GM19467 (cell line): ENCODE data around the gene IL16.
"Not testable (repeated sequence)": the region's sequence is repeated elsewhere in the genome, so short reads cannot be mapped to it uniquely, and the experiment has no call there.

Source experiments
- ATAC-seq: cut with Tn5 transposase; IDR thresholded peaks from one replicate; pipeline ENCODE4 v1.9.1; 2021; ENCODE audit warnings: mild to moderate bottlenecking, moderate library complexity; ENCODE audit not compliant: unreplicated experiment

Gene IL16

DNA sequence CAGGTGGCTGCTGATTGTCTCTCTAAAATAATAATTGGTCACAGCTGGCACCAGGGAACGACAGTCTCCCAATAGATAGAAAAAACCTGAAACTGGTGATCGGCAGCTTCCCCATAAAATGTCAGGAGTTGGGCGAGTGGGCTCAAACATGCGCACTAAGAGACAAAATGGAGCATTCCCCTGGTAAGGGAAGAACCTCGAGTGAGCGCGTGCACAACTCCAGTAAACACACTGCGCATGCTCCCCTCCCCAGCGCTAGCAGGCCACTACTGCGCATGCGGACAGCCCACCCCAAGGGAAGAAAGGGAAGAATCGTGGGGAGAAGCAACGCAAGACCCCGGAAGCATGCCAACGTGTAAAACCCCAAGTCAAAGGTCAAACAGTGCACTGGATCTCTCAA is 134.9 kb downstream of the IL16 start:
- ATAC-seq, result no peak

DNA sequence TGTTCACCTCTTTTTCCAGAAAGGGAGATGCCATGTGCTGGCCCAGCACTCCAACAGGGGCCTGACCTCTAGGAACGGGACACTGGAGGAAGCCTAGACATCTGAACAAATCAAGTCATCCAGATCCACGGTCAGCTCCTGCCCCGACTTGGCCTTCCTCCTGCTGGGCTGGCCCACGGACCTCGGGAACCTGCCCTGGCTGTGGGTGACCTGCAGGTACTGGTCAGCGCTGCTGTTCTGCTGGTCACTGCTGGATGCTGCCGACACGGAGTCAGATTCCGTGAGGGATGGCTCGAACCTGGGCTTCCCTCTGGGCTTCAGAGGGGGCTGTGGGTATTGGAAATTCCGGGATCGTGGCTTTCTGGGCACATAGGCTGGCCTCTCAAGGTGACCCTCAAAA is 135.6 kb downstream of the IL16 start:
- ATAC-seq, result no peak

DNA sequence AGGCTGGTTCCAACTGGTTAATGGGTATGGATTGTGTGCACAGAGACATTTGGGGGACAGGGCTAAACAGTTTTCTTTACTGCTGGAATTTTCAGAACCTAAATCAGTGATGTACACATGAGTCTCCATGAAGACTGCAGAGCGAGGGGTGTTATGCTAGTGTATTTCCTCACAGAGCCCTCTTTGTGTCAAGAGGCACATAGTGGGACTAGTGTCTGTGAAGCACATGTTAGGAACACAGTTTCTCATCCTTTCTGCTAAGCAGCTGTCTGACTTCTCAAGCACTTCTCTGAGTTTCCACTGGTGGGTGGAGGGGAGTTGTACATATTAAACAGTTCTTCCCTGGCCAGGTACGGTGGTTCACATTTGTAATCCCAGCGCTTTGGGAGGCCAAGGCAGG is 136.7 kb downstream of the IL16 start:
- ATAC-seq, result no peak

GRCh38 chr15:81334768-81335435 is 138.2 kb downstream of the IL16 start:
- ATAC-seq, result no peak

DNA sequence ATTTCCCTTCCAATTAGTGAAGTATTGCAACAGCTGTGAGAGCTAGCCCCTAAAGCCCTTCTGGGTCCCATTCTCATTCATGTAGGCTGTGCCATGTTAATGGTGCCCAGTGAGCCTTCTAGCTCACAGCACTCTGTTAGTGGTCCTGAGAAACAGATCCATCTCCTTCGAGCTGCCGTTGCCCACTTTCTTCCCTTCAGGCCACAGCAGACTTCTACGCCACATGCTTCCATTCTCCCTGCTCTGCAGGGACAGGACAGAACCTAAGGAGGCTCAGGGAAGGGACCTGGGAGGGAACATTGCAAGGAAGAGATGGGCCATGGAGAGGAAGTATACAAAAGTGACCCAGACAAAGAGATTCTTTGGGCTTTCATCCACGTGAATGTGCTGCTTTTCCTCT is 139.0 kb downstream of the IL16 start:
- no peak for ATAC-seq

DNA sequence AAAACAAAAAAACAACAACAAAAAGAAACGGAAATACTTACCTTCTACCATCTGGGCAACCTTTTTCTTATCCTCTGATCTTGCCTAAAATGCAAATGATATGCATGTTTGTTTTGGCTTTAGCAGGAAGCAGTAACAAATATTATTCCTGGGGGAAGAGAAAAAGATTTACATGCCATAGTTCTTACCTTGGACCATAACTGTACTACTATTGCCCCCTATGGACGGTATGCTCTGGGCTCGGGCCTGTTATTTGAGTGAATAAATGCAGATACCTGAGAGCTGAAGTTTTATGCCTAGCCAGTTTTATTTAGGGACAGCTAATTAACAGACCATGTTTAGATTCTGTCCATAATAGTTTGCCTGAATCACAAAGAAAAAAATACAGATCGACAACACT is 139.9 kb downstream of the IL16 start:
- ATAC-seq, result no peak

- ATAC-seq, result no peak
These were observed 140.6 kb downstream of the IL16 start for GRCh38 chr15:81337241-81337640.

DNA sequence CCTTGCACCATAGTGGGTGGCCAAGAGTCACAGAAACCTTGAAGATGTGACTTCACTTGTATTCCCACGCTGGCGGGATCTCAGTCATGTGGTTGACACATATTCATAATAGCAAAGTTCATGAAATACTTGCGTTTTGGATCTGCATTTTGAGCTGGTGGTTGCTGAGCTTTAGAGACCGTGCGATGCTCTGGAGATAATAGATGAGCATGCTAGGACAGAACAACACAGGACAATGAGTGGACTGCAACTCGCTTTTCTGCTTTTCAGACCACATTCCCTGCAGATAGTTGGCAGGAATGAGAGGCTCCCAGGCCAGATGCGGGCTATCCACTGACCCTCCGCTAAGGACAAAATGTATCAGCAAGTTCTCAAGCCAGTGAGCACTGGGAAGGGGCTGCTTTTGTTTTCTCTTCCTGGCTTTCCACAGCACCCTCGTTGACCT is 141.1 kb downstream of the IL16 start:
- no peak for ATAC-seq

- ATAC-seq, result no peak
These were observed 141.7 kb downstream of the IL16 start for GRCh38 chr15:81338170-81339007.

DNA sequence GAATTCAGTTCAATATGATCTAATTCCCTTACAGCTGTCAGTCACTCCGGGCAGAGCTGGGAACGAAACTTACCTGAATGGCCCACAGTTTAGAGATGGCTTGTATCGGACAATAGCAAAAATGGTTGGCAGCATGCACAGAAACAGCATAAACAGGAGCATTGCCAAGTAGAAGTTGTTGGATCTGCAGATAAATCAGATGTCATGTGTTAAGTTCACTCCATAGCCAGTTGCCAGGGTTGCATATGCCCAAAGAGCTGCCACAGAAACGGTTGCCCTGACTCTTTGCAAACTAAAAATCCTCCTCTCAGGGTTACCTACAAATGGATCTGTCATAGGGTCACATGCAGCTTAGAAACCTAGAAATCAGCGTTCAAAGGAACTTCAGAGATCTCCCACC is 142.6 kb downstream of the IL16 start:
- no peak for ATAC-seq

DNA sequence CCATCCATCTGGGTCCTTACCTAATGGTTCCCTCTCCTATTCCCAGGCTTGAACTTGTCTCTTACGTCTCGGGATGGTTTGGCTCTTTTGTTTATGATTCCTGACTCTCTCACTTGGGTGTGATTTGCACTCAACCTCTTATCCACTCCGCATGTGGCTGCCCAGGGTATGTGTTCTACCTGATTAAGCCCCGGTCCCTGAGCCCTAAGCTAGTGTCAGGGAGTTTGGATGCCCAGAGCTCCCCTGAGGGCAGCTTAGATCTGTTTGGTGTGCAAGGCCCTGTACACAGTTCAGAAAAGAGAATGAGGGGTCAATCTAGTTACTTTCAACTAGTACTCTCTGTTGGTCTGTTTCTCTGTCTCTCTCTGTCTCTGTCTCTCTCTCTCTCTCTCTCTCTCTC is 143.2 kb downstream of the IL16 start:
- no peak for ATAC-seq

DNA sequence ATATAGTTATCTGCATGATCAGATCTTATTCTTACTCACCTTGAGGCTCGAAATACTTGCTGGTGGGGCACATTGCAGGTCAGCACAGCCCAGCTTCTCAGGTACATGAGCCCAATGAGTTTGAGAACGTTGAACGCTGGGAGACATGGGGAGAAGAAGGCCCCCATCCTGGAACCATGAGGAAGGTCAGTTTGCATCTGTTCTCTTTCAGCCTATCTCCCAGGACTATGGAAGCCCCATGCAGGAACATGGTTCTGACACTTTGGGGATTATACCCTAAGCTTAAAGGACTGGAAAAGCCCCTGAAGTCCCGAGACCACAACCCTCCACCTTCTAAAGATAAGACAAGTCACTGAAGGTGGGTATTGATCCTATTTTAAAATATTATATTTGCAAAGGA is 144.7 kb downstream of the IL16 start:
- ATAC-seq, result no peak

- no peak for ATAC-seq
These were observed 146.7 kb downstream of the IL16 start for GRCh38 chr15:81343371-81343770.

DNA sequence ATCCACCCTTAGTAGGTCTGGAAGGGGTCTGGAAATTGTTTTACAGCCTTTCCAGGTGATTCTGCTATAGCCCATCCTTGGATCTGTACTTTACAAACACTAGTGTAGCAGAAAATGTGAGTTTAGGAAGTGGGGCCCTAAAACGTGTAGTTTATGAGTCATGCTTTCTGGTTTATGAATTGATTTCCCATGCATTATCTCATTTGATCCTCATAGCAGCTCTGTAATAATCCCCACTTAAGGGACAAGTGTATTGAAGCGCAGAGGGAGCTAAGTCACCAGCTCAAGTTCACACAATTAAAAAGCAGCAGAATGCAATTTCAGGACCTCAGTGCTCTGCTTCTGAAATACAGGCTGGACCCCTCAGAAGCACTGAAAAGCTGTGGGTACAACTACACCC is 149.9 kb downstream of the IL16 start:
- ATAC-seq, result no peak

DNA sequence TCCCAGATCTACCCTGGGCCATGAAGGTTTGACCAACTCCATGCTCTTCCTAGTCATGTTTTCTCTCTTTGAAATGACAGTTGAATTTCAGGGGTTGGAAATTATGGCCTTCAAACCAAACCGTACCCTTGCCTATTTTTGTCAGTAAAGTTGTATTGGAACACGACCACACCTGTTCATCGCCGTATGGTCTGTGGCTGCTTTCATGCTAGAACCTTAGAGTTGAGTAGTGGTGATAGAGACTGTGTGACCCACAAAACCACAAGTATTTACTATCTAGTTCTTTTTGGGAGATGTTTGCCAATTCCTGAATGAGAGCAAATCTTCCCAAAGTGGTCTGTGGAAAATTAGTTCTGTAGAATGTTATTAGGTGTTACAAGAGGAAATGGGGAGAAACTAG is 151.2 kb downstream of the IL16 start:
- ATAC-seq, result no peak

DNA sequence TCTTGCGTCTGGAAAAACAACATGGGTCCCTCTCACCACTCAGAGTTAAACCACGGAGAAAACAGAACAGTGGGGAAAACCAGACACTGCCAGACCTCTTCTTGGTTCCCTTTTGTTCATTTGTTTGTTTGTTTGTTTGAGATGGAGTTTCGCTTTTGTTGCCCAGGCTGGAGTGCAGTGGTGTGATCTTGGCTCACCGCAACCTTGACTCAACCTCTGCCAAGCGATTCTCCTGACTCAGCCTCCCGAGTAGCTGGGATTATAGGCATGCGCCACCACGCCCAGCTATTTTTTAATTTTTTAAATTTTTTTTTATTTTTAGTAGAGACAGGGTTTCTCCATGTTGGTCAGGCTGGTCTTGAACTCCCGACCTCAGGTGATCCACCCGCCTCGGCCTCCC is 152.0 kb downstream of the IL16 start:
- not testable (repeated sequence) for ATAC-seq

- ATAC-seq, result no peak
These were observed 152.6 kb downstream of the IL16 start for GRCh38 chr15:81349271-81349670.

DNA sequence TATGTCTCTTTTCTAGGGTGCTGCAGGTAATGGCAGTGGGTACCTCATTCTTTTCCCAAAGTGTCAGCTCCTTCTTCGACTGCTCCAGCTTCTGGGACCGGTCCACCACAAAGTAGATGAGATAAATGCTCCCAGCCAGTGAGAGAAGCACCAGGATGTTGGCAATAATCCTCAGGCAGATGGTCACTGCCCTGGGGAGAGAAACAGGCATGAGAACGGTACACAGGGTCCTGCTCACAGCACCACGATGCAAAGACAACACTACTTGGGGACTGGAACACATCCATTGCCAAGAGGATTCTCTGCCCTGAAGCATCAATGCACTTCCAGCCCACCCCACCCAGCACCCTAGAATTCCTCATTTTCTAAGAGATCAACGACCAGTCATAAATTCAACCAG is 155.0 kb downstream of the IL16 start:
- ATAC-seq, result no peak

DNA sequence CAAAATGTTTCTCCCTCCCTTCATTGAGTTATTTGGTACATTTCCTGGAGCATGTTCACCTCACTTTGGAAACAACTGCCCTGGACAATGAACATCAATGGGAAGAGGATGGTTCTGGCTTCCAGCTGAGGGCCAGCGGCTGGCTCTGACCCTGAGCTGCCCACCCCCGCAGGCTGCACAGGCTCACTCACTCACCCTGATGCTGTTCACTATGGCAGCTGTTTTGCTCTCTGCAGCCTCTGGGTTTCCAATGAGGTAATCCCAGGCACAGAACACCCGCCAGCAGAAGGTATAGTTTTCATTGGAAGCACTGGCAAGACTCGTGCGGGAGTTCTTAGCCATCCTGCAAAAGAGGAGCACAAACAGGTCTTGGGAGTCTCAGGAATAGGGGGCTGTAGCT is 159.6 kb downstream of the IL16 start:
- ATAC-seq, result no peak

GRCh38 chr15:81357180-81357686 is 160.6 kb downstream of the IL16 start:
- no peak for ATAC-seq

DNA sequence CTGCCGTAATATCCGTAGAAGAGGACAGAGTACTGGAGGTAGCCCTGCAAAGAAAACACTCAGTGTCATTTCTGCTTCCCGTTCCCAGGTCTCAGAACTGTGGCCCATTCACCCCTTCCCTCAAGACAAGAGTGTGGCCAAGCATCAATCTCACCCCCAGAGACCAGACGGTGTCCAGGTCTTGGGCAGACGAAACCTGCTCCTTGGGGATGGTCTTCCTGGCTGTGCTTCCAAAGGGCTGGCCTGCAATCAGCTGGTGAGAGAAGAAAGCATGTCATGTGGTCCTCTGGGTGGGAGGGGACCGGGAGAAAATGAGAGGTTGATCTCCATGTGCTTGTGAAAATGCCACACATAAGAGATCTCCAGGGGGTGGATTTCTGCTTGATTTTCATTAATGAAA is 161.6 kb downstream of the IL16 start:
- no peak for ATAC-seq

DNA sequence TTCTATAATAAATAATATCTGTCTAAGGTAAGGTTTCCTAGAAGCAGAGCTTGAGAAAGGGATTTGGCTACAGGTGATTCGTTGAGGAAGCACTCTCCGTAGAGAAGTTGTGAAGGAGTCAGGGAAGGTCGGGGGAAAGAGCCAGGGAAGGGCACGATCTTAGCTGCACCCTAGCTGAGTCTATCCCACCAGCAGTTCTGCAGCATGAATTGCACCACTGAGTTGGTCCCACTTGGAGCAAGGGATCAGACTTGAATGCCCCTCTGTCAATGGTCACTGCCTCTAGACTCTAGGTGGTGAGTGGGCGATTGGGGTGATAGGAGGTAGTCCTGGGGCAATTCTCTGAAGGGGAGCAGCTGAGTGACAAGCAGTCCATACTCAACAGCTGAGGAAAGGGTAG is 163.8 kb downstream of the IL16 start:
- ATAC-seq, result no peak
